BLaER1 (cell line): ENCODE results near the gene PGLYRP1.

Experiments
- H3K27ac ChIP-seq: shearing (Covaris generic); formaldehyde crosslinking; 2 replicates; pipeline ENCODE4 v1.8.1; 2022
- H3K27me3 ChIP-seq: shearing (Covaris generic); formaldehyde crosslinking; 2 replicates; pipeline ENCODE4 v1.8.1; 2022
- H3K36me3 ChIP-seq: shearing (Covaris generic); formaldehyde crosslinking; 2 replicates; pipeline ENCODE4 v1.8.1; 2022
- H3K4me1 ChIP-seq: shearing (Covaris generic); formaldehyde crosslinking; 2 replicates; pipeline ENCODE4 v1.8.1; 2022
- H3K4me2 ChIP-seq: shearing (Covaris generic); formaldehyde crosslinking; 2 replicates; pipeline ENCODE4 v1.8.1; 2022
- H3K4me3 ChIP-seq: shearing (Covaris generic); formaldehyde crosslinking; 2 replicates; pipeline ENCODE4 v1.8.1; 2022
- H3K9ac ChIP-seq: shearing (Covaris generic); formaldehyde crosslinking; 2 replicates; pipeline ENCODE4 v1.8.1; 2022
- H3K9me3 ChIP-seq: shearing (Covaris generic); formaldehyde crosslinking; 2 replicates; pipeline ENCODE4 v1.8.1; 2022
- H4K20me1 ChIP-seq: shearing (Covaris generic); formaldehyde crosslinking; 2 replicates; pipeline ENCODE4 v1.8.1; 2022
- Cebpa-rat ChIP-seq: shearing (Covaris generic); IDR thresholded peaks from 2 replicates; pipeline ENCODE4 v1.8.1; 2022

The PGLYRP1 gene

DNA sequence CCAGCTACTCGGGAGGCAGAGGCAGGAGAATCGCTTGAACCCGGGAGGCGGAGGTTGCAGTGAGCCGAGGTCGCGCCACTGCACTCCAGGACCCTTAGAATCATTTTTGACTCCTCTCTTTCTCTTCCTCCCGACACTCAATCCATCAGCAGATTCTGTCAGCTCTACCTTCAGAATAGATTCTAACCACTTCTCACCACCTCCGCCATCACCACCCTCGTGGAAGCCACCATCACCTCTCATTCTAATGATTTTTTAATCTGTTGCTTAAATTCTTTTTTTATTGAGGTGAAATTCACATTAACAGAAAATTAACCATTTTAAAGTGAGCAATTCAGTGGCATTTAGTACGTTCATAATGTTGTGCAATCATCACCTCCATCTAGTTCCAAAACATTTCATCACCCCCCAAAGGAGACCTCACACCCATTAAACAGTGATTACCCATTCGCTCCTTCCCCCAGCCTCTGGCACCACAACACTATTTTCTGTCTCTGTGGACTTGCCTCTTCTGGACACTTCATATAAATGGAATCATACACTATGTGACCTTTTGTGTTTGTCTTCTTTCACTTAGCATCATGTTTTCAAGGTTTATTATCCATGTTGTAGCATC is 32.6 kb downstream of the PGLYRP1 start:
- Histone ChIP-seq H3K4me3 (no peak overlapping the region), H3K27ac (no peak overlapping the region), H3K4me1 (peaks cover 19% of the 10 kb centered on the region), H4K20me1 (no peaks in the 10 kb centered on the region), H3K36me3 (no peaks in the 10 kb centered on the region), H3K27me3 (no peaks in the 10 kb centered on the region), H3K4me2 (no peak overlapping the region), H3K9ac (no peak overlapping the region), H3K9me3 (no peaks in the 10 kb centered on the region)
- 0 out of 2 replicates have a peak, but pooled peaks have one; percentile 16 for TF ChIP-seq Cebpa-rat

- H3K27ac ChIP-seq = no peak overlapping the region
- no peaks in the 10 kb centered on the region for H3K27me3 ChIP-seq
- no peak for TF ChIP-seq Cebpa-rat
Measured at GRCh38 chr19:45985321-45985720, 37.5 kb downstream of the PGLYRP1 start.

GRCh38 chr19:45981350-45981749 is 41.5 kb downstream of the PGLYRP1 start:
- H3K27me3 ChIP-seq = no peaks in the 10 kb centered on the region
- H3K27ac ChIP-seq = 0 out of 2 replicates have a peak overlapping the region, but pooled peaks have one; percentile 44
- no peaks in the 10 kb centered on the region for H3K36me3 ChIP-seq
- no peaks in the 10 kb centered on the region for H4K20me1 ChIP-seq
- no peak for TF ChIP-seq Cebpa-rat
- H3K9me3 ChIP-seq = no peaks in the 10 kb centered on the region
- peaks cover 60% of the 10 kb centered on the region for H3K4me1 ChIP-seq
- H3K4me3 ChIP-seq = no peak overlapping the region
- H3K4me2 ChIP-seq = 0 out of 2 replicates have a peak overlapping the region, but pooled peaks have one; percentile 0
- 0 out of 2 replicates have a peak overlapping the region, but pooled peaks have one; percentile 27 for H3K9ac ChIP-seq

More at GRCh38 chr19:45985321-45985720, 37.5 kb downstream of the PGLYRP1 start:
- H3K9ac ChIP-seq = no peak overlapping the region
- H3K4me2 ChIP-seq = no peak overlapping the region
- H3K36me3 ChIP-seq = no peaks in the 10 kb centered on the region
- no peaks in the 10 kb centered on the region for H3K9me3 ChIP-seq
- no peak overlapping the region for H3K4me3 ChIP-seq
- H3K4me1 ChIP-seq = peaks cover 43% of the 10 kb centered on the region
- H4K20me1 ChIP-seq = no peaks in the 10 kb centered on the region

DNA sequence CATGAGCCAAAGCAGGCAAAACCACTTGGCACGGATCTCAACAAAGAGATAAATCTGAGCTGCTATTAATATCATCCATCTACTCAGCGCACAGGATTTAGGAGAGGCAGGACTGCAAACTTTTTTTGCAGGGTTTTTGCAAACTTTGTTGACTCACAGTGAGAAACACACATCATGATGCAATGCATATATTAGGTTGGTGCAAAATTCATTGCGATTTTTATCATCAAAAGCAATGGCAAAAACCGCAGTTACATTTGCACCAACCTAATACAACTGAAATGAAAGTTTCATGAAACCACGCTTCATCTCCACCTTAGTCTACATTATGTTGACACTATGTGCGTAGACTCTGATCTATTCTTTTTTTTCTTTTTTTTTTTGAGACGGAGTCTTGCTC is 44.7 kb downstream of the PGLYRP1 start:
- Histone ChIP-seq H3K27ac (no peak overlapping the region), H3K4me1 (peaks cover 81% of the 10 kb centered on the region), H3K9me3 (no peaks in the 10 kb centered on the region), H3K4me2 (peak overlapping the region; percentile 42), H3K36me3 (no peaks in the 10 kb centered on the region), H3K27me3 (no peaks in the 10 kb centered on the region), H4K20me1 (no peaks in the 10 kb centered on the region), H3K4me3 (no peak overlapping the region), H3K9ac (no peak overlapping the region)
- TF ChIP-seq Cebpa-rat = no peak

- Histone ChIP-seq H3K4me3 (peak overlapping the region; percentile 26), H3K9ac (no peak overlapping the region), H3K4me1 (peaks cover 78% of the 10 kb centered on the region), H3K36me3 (no peaks in the 10 kb centered on the region), H3K27ac (peak overlapping the region; percentile 12; the same call in 1 of the 2 replicates), H4K20me1 (no peaks in the 10 kb centered on the region), H3K27me3 (no peaks in the 10 kb centered on the region; the same call in 1 of the 2 replicates), H3K4me2 (peak overlapping the region; percentile 88), H3K9me3 (no peaks in the 10 kb centered on the region)
- TF ChIP-seq Cebpa-rat = no peak
Measured at GRCh38 chr19:45976178-45976577, 46.7 kb downstream of the PGLYRP1 start.

GRCh38 chr19:45975306-45976070 is 47.4 kb downstream of the PGLYRP1 start:
- peak overlapping the region; percentile 88 for H3K4me2 ChIP-seq
- H3K27ac ChIP-seq = peak overlapping the region; percentile 45
- no peaks in the 10 kb centered on the region for H3K36me3 ChIP-seq
- H3K4me3 ChIP-seq = peak overlapping the region; percentile 26; the same call in 1 of the 2 replicates
- H3K9ac ChIP-seq = no peak overlapping the region
- no peaks in the 10 kb centered on the region for H3K9me3 ChIP-seq
- no peaks in the 10 kb centered on the region; the same call in 1 of the 2 replicates for H3K27me3 ChIP-seq
- no peak for TF ChIP-seq Cebpa-rat
- peaks cover 80% of the 10 kb centered on the region for H3K4me1 ChIP-seq
- no peaks in the 10 kb centered on the region for H4K20me1 ChIP-seq

DNA sequence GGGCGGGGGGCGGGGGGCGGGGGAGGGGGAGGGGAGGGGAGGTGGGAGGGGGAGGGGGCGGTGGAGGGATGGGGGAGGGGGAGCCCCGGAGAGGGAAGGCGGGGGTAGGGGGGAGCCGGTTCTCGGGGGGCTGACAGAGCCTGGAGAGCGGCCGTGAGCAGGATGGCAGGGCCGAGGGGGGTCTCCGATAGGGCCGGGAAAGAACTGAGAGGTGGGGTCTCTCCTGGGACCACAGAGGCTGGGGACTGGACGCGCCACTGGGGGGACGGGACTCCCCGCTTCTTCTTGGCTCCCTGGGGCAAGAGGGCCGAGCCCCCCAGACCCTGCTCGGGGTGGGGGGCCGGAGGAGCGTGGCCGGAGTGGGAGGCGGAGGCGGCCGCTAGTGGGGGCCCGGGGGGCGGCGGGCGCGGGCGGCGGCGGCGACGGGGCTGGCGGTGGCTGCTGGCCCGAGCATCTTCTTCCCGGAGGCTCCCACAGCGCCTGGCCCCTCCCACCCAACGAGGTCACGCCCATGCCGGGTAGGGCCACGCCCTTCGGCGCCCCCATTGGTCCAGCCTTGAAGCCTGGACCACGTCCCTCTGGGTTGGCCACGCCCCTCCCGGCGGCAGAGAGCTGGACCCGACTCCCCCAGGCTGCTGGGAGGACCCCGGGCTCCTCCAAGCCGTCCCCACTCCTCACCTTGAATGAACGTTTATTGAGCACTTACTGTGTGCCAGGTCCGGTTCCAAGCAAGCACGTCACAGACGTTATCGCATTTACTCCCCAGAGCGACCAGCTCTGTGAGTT is 49.1 kb downstream of the PGLYRP1 start, which contains the start of gene NOVA2:
TSS of gene NOVA2 (minus strand) at position 313 of the 786 bp plus-strand sequence. CDS start 514 bp downstream, outside the sequence.
- H3K4me1 ChIP-seq = peaks cover 76% of the 10 kb centered on the region
- no peaks in the 10 kb centered on the region for H3K36me3 ChIP-seq
- no peaks in the 10 kb centered on the region for H3K9me3 ChIP-seq
- no peaks in the 10 kb centered on the region for H4K20me1 ChIP-seq
- H3K4me2 ChIP-seq = peak within 1 kb of the TSS; percentile 88
- H3K27ac ChIP-seq = peak within 1 kb of the TSS; percentile 41; the same call in 1 of the 2 replicates
- H3K27me3 ChIP-seq = no peaks in the 10 kb centered on the region; the same call in 1 of the 2 replicates
- H3K9ac ChIP-seq = 0 out of 2 replicates have a peak within 1 kb of the TSS, but pooled peaks have one; percentile 38
- peak within 1 kb of the TSS; percentile 63 for H3K4me3 ChIP-seq
- no peak for TF ChIP-seq Cebpa-rat

DNA sequence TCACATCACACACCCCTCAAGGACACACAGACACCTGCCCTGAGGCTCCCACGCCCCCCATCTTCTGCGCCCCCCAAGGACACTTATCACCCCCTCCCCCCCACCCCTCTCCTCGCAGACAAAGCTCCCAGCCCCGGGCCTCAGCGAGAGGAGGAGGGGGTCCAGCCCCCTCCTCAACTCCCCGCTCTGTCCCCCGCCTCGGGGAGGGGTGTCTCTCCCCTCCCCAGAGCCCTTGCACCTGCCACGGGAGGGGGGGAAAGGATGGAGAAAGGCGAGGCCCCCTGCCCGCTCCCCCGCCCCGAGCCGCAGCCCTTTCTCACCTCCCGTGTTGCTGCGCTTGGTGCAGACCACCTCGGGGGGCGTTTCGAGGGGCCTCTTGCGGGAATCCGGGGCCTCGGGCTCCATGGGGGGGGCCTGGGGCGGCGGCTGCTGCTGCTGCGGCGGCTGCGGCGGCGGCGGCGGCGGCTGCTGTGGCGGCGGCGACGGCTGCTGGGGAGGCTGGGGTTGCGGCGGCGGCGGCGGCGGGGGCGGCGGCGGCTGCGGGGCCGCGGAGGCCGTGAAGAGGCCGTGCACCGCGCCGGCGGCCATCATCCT is 49.8 kb downstream of the PGLYRP1 start:
- peak overlapping the region; percentile 85 for H3K4me2 ChIP-seq

More for the DNA sequence above, 49.8 kb downstream of the PGLYRP1 start:
- peaks cover 70% of the 10 kb centered on the region for H3K4me1 ChIP-seq
- TF ChIP-seq Cebpa-rat = no peak
- H3K4me3 ChIP-seq = peak overlapping the region; percentile 63
- H3K27me3 ChIP-seq = no peaks in the 10 kb centered on the region; the same call in 1 of the 2 replicates
- 0 out of 2 replicates have a peak overlapping the region, but pooled peaks have one; percentile 38 for H3K9ac ChIP-seq
- H3K27ac ChIP-seq = peak overlapping the region; percentile 41; the same call in 1 of the 2 replicates
- H3K9me3 ChIP-seq = no peaks in the 10 kb centered on the region
- H4K20me1 ChIP-seq = no peaks in the 10 kb centered on the region
- H3K36me3 ChIP-seq = no peaks in the 10 kb centered on the region
